ENCODE results near the gene ANKS1B.

ANKS1B gene

DNA sequence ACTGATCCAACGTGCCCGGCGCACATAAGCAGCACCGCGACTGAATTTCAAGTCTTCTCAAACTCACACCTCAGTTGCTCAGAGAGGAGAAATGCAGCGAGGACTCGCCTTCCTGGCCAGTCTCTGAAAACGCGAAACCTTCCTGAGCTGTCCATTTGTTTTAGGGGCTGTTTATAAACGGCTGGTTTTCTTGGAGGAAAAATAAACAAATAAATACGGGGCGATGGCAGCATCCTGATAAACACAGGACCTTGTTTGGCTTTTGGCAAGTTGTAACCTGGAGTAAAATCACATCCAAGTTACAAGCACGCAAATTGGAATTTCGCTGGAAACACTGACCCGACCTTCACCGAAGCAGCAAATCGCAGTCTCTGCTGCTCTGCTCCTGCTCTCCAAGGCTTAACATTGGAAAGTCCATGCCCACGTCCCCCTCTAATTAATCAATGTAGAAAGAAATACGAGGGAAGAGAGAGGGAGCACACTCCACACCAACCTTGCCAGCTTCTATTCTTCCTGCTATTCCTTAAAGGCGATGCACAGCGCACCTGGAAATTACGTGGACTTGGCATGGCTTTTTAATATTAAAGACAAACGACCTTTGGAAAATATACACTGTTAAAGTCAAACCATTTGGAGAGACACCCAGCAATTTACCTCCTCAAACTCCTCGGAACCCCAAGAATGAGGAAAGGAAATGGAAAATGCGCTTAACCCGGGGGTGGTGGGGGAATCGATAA, 1090.9 kb downstream of the ANKS1B start:
- DNase-seq, result no peak
- no peak for TF ChIP-seq POLR2A (IDR thresholded peaks at IDR 0.05; ENCODE audit: low read length)
- TF ChIP-seq GATA1 (IDR thresholded peaks at IDR 0.05; ENCODE audit: low read depth, low read length), result no peak

DNA sequence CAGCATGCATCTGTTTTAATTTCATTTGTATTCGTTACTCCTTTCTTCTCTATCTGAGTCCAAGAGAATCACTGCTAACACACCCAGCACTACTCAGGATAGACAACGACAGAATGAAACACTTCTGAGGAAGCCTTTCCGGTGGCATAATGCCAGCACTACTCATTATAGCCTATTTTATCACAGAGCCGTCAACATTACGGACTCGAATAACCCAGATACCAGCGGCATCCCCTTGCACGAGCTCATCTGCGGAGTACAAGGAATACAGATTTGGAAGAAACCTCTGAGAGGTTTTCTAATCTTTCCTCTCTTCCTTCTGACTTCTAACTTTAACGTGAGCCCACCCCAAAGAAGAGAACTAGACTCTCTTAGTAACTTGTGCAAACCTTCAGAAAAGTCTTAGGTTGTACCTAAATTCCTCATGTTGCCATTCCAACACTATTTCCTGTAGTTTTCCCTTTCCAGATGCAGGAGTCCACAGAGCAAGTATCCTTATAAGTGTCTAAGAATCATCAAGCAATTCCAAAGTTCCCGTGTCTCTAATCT, 1091.5 kb downstream of the ANKS1B start:
- DNase-seq, result no peak
- no peak for TF ChIP-seq POLR2A (IDR thresholded peaks at IDR 0.05; ENCODE audit: low read length)
- no peak for TF ChIP-seq GATA1 (IDR thresholded peaks at IDR 0.05; ENCODE audit: low read depth, low read length)

DNA sequence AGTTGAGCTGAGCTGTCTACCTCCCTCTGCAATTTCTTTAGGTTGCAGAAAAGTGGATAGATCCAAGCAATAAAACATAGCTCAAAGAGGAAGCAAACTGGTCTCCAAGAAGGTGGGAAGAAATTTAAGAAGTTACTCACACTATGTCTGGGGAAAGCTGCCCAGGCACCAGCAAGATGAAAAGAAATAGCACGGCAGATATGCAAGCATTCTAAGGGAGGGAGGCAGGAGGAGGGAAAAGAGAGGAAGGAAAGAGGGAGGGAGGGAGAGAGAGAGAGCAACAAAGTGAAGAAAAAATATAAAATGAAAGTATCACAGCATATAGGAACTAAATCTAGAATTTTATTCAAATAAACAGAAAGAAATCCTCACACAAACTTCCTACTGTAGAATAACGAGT, 1099.0 kb downstream of the ANKS1B start:
- TF ChIP-seq POLR2A (IDR thresholded peaks at IDR 0.05; ENCODE audit: low read length), result no peak
- TF ChIP-seq GATA1 (IDR thresholded peaks at IDR 0.05; ENCODE audit: low read depth, low read length), result no peak
- DNase-seq, result no peak

DNA sequence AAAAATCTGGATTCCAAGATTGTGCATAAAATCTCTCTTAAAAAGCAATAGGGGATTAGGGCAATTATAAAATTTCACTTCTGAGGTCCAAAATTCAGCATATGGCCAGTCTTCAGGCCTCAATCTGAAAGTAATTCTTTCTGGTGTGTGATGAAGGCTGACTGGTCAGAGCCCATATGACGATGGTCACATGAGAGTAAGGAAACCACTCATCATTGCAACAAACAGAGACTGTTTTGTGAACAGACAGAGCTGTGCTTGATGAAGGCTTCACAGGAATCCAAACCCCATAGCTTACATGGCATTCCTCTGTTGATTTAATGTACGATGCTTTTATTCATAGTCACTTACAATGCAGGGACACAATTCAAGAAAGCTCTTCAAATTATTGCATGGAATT, 1101.5 kb downstream of the ANKS1B start:
- no peak for DNase-seq

DNA sequence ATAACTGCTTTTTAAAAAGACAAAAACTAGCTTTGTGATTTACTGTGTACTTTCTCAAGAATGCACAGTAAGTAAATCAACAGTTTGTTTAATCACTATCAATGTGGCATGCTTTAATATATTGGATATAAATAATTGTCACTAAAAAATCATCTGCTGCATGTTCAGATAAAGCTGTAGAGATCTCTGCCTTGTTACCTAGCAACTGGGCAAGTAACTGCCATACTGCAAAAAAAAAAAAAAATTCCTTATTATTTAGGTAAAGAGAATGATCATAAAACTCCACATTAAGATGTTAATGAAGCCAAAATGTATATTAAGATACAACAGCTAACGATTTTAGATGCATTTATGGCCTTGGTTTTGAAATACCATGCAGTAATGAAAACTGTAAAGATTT, 1102.2 kb downstream of the ANKS1B start:
- DNase-seq, result no peak
- TF ChIP-seq POLR2A (IDR thresholded peaks at IDR 0.05; ENCODE audit: low read length) (no peak), GATA1 (IDR thresholded peaks at IDR 0.05; ENCODE audit: low read depth, low read length) (no peak)

More for the DNA sequence above, 1101.5 kb downstream of the ANKS1B start:
- TF ChIP-seq POLR2A (IDR thresholded peaks at IDR 0.05; ENCODE audit: low read length) (no peak), GATA1 (IDR thresholded peaks at IDR 0.05; ENCODE audit: low read depth, low read length) (no peak)

DNA sequence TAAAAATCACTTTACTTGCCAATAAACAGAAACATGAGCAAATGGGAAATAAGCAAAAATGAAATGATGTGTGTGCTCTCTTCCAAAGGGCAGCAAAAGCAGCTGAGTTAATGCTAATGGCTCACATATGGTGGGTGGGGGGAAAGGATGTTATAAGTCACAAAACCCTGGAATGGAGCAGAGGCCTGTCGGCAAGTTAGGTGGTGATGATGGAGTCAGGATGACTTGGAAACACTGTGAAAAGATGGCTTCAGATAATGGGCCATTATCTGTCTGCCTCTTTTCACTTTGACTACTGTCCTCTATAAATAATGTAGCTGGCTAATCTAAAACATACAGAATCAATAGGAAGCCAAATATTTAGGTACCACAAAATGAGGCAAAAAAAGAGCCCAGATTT, 1111.0 kb downstream of the ANKS1B start:
- TF ChIP-seq GATA1 (IDR thresholded peaks at IDR 0.05; ENCODE audit: low read depth, low read length) (no peak), POLR2A (IDR thresholded peaks at IDR 0.05; ENCODE audit: low read length) (no peak)
- DNase-seq, result no peak

DNA sequence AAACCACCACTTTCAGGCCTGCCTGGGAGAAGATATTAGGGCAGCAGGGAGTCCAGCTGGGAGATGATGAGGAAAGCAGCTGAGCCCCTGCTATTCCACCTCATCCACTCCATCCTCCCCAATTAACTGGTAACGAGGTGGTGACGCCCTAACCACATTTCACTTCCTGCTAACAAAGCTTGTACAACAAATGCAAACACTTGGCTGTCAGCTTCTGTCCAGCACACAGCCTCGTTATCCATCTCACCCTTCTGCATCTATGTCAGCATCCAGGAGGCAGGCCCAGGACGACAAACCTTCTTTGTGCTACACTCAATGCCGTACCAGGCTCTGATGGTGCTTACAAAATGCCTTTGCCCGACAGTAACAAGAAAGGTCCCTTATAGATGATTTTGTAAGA, 1114.2 kb downstream of the ANKS1B start:
- TF ChIP-seq POLR2A (IDR thresholded peaks at IDR 0.05; ENCODE audit: low read length), result no peak
- no peak for TF ChIP-seq GATA1 (IDR thresholded peaks at IDR 0.05; ENCODE audit: low read depth, low read length)
- no peak for DNase-seq

DNA sequence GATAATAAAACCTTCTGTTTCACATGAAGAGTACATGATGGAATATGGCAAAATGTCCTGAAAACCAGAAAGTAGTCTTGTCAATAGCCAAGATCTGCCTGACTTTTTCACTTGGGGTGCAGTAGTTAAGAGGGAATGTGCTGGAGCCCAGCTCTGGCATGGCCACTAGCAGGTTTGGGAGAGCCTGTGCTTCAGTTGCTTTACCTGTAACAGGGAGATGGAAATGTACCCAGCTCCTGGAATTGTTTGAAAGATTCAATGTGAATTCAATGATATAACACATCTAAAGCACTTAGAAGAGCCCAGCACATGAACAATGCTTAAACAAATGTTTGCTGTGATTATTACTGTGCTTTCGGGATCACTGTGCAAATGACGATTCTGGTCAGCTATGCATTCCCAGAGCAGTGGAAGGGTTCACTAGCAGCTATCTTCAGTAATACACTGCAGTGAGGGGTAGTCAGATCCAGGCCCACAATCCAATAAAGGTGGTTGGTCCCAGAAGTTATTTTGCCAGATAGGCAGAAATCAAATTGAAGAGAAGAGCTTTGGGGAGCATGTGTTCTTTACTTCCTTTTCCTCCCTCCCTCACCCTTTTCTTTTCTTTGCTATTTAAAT, 1114.7 kb downstream of the ANKS1B start:
- DNase-seq, result no peak
- TF ChIP-seq GATA1 (IDR thresholded peaks at IDR 0.05; ENCODE audit: low read depth, low read length), result no peak
- no peak for TF ChIP-seq POLR2A (IDR thresholded peaks at IDR 0.05; ENCODE audit: low read length)

DNA sequence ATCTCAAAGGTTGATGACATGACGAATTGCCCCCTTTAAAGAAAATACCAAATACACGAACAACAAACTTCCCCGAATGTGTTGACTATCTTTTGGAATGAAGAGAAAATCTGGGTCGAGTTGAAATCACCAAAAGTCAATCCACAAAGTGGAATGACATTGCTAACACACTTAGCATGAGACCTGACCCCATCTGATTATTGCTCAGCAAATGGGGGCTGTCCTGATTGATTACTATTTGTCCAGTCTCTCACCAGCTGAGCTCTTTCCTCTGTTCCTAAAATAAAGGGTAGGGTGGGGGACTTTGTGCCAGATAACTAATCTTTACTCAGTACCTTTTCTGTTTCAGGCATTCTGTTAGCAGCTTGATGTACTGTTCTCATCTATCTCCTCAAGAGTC, 1116.2 kb downstream of the ANKS1B start:
- TF ChIP-seq POLR2A (IDR thresholded peaks at IDR 0.05; ENCODE audit: low read length), result no peak
- TF ChIP-seq GATA1 (IDR thresholded peaks at IDR 0.05; ENCODE audit: low read depth, low read length), result no peak
- DNase-seq, result no peak

DNA sequence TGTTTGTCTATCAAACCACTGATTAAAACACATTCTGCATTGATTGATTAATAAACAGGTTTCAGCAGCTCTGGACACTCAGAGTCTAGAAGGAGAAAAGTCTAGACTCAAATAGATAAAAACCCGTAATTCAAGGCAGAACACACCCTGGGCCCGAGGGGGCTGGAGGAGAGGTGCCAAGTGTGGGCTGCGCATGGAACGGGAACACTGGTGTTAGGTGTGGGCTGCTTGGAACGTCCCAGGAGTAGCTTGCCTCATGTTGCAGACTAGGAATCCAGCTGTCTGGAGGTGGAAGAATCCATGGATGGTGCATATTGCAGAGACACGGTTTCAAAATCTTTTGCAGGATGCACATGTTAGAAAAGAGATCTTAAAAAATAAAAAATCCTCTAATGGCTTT, 1116.7 kb downstream of the ANKS1B start:
- DNase-seq, result no peak
- no peak for TF ChIP-seq POLR2A (IDR thresholded peaks at IDR 0.05; ENCODE audit: low read length)
- no peak for TF ChIP-seq GATA1 (IDR thresholded peaks at IDR 0.05; ENCODE audit: low read depth, low read length)

DNA sequence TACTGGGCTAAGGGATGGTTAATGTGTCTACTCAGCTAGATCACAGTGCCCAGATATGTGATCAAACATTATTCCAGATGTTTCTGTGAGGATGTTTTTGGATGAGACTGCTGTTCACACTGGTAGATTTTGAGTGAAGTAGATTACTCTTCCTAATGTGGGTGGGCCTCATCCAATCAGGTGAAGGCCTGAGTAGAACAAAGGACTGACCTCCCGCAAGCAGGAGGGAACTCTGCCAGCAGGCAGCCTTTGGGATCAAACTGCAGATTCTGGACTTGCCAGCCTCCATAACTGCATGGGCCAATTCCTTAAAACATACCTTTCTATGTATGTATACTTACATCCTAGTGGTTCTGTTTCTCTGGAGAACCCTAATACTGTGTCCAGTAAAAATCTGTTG, 1120.4 kb downstream of the ANKS1B start:
- no peak for TF ChIP-seq POLR2A (IDR thresholded peaks at IDR 0.05; ENCODE audit: low read length)
- no peak for TF ChIP-seq GATA1 (IDR thresholded peaks at IDR 0.05; ENCODE audit: low read depth, low read length)
- DNase-seq, result no peak

DNA sequence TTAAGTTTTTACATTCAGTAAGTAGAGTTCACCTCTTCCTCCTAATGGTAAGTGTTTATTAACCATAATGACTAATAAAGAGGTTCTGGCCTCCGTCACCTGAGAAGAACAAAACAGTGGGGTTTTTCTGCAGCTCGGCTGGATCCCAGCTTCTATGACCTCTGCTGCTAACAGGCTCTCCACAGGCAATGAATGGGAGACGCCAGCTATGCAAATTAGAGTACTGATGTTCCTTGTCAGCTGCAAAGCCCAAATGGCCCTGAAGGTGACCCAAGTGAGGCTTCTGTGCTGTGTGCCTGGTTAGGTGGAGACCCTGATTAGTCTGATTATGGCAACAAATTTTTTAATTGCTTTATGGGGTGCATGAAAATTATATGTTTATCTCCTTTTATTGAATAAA, 1121.6 kb downstream of the ANKS1B start:
- TF ChIP-seq GATA1 (IDR thresholded peaks at IDR 0.05; ENCODE audit: low read depth, low read length), result no peak
- DNase-seq, result no peak

DNA sequence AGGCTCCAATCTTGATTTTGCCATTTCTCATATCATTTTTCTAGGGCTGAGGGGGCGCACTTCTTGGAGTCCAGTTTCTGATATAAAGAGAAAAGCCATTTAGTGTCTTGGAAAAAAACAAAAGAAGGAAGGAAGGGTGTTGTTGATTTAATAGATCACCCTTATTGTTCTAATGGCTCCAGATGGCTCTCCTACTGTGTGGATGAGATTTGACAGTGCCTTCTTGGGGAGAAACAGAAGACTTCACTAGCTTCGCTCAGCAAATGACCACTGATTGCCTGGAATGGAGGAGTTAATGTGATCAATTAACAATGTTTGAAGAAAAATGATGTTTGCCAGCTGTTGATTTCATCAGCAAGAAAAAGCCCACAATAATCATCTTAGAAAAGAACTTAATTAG, 1123.5 kb downstream of the ANKS1B start:
- no peak for DNase-seq
- TF ChIP-seq GATA1 (IDR thresholded peaks at IDR 0.05; ENCODE audit: low read depth, low read length) (no peak), POLR2A (IDR thresholded peaks at IDR 0.05; ENCODE audit: low read length) (no peak)

DNA sequence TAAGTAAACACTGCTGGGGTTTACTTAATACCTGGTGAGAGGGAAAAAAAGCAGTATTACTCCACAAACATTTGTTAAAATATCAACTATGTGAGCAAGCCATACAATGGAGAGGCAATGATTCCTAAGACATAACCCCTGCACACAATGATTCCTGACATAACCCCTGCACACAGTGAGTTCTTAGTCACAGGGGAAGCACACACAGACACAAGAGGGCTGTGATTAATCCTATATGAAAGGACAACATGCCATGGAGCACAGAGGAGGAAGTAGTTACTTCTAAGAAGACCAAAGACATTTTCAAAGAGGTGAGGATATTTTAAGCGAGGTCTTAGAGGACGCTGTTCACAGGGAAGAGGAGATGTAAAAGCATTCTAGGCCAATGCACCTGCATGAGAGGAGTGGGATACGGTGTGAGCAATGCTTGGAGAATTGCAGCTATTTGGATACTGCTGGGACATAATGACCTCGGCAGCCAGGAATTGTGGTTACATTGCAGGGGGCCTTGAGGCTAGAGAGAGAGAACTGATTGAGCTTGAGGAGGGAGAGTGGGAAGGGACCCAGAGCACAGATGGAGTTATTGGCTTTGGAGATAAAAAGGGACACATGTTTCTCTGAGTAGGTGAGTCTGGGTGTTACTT, 1127.7 kb downstream of the ANKS1B start:
- DNase-seq, result no peak
- TF ChIP-seq GATA1 (IDR thresholded peaks at IDR 0.05; ENCODE audit: low read depth, low read length) (no peak), POLR2A (IDR thresholded peaks at IDR 0.05; ENCODE audit: low read length) (no peak)

Measured in erythroblast (primary cell).